Measurements from ENCODE around the gene TPRX2.
A peak's percentile ranks its signal among the peaks of the same experiment; 100 is the strongest.

DNA sequence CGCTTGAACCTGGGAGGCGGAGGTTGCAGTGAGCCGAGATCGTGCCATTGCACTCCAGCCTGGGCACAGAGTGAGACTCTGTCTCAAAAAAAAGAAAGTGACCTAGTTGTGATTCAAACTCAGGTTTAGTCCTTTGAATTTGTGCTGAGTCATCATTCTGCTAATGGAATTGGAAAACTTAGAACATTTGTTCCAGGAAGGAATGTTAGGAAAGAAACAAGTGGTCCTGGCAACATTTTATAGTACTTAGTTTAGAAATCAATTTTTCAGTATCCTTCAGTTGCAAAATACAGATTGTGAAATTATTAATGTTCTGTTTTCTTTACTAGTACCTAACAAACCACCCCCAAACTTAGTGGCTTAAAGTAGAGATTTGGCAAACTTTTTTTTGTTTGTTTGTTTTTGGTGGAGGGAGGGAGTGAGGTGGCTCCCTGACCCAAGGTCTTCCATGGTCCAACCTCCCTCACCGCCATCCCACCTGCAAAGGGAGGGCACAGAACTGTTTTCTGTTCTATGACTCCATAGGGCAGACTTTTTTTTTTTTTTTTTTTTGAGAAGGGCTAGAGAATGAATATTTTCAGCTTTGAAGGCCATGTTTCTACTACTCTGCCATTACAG, 36.2 kb downstream of the TPRX2 start:
- TF ChIP-seq, protein P1, sequence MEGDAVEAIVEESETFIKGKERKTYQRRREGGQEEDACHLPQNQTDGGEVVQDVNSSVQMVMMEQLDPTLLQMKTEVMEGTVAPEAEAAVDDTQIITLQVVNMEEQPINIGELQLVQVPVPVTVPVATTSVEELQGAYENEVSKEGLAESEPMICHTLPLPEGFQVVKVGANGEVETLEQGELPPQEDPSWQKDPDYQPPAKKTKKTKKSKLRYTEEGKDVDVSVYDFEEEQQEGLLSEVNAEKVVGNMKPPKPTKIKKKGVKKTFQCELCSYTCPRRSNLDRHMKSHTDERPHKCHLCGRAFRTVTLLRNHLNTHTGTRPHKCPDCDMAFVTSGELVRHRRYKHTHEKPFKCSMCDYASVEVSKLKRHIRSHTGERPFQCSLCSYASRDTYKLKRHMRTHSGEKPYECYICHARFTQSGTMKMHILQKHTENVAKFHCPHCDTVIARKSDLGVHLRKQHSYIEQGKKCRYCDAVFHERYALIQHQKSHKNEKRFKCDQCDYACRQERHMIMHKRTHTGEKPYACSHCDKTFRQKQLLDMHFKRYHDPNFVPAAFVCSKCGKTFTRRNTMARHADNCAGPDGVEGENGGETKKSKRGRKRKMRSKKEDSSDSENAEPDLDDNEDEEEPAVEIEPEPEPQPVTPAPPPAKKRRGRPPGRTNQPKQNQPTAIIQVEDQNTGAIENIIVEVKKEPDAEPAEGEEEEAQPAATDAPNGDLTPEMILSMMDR (IDR thresholded peaks at IDR 0.05) = no peak
- TF ChIP-seq POLR2A (IDR thresholded peaks at IDR 0.05) = peak; percentile 40
